GM13977 (cell line): ENCODE measurements around the gene THOP1.

Source experiments
- DNase-seq: peaks from one replicate; pipeline ENCODE4 v3.0.0; 2012; ENCODE audit warnings: low spot score
- CTCF ChIP-seq: IDR thresholded peaks from 2 replicates; pipeline ENCODE4 v1.5.1; 2012; ENCODE audit warnings: mild to moderate bottlenecking, control low read depth; ENCODE audit not compliant: insufficient read depth; ENCODE audit errors: extremely low read depth, missing control alignments
- in situ Hi-C: fragments of 300-500 bp; cut with MboI; formaldehyde crosslinking; loops from one replicate; pipeline ENCODE4 v1.12.0; 2022; ENCODE audit warnings: low sequenced_read_pairs, low pct_unique_long_range_greater_than_20kb, mixed read lengths, inconsistent platforms; ENCODE audit not compliant: unreplicated experiment

THOP1 gene

GRCh38 chr19:2747349-2747748 lies 38.0 kb upstream of the THOP1 start:
- in situ Hi-C loops = loop anchor here (5.0 kb wide), 1 partner anchor 80 kb away; no protein-coding TSS in a partner anchor
- no peak for TF ChIP-seq CTCF
- DNase-seq = no peak

DNA sequence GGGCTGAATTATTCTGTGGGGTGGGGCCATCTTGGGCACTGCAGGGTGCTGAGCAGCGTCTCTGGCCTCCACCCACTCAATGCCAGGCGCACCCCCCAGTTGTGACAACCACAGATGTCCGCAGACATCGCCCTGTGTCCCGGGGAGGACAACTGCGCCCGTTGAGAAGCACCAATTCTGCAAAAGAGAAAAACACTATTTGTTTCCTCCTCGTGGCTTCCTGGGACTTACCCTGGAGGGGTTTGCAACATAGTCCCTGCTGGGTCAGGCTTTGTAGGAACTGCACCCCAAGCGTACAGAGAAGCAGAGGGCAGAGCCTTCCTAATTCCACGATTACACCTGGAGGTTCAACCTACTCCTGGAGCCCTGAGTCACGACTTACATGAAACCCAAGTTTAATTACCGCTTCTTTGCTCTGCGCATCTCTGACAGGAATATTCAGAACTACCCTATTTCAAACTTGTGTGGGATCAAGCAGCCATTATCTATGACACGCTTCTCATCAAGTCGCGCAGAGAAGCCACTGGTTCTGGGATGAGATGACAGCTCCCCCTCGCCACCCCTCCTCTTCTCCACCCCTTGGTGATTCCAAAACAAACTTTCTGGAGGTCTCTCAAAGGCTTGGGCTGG lies 34.4 kb upstream of the THOP1 start:
- in situ Hi-C loops = loop anchor here (5.0 kb wide), 1 partner anchor 104 kb away; no protein-coding TSS in a partner anchor
- no peak for TF ChIP-seq CTCF
- DNase-seq = no peak

DNA sequence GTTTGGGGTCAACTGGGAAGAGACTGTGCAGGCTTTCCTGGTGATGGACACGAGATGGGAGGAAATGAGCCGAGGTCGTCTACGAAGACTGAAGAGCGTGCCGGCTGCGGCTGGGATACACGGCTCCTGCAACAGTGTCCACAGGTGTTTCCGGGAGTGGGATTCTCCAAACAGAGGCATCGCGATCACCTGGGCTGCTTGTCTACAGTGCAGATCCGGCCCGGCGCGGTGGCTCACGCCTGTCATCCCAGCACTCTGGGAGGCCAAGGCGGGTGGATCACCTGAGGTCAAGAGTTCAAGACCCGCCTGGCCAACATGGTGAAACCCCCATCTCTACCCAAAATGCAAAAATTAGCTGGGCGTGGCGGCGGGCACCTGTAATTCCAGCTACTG lies 33.9 kb upstream of the THOP1 start:
- in situ Hi-C loops = loop anchor here (5.0 kb wide), 1 partner anchor 104 kb away; no protein-coding TSS in a partner anchor
- no peak for TF ChIP-seq CTCF
- DNase-seq = no peak

GRCh38 chr19:2754659-2755447 lies 30.4 kb upstream of the THOP1 start:
- no peak for TF ChIP-seq CTCF
- in situ Hi-C loops = loop anchor here (5.0 kb wide), 1 partner anchor 108 kb away; no protein-coding TSS in a partner anchor
- no peak for DNase-seq

- DNase-seq = no peak
- in situ Hi-C loops = no loop called here
- TF ChIP-seq CTCF = no peak
Measured at GRCh38 chr19:2755448-2755705, 29.9 kb upstream of the THOP1 start.

GRCh38 chr19:2755811-2756210 lies 29.5 kb upstream of the THOP1 start:
- no peak for TF ChIP-seq CTCF
- DNase-seq = no peak
- in situ Hi-C loops = no loop called here
